ENCODE data around the gene AGO4. TPM values are rescaled to one million over a fixed set of nuclear protein-coding genes. Genes with fewer than 3 reads are reported as not detected.
"Not testable (repeated sequence)": the region's sequence is repeated elsewhere in the genome, so short reads cannot be mapped to it uniquely, and the experiment has no call there.

AGO4 gene
- total and polyA plus RNA-seq, 2 experiments from 2014 or later = 5.2 to 12.4 TPM

DNA sequence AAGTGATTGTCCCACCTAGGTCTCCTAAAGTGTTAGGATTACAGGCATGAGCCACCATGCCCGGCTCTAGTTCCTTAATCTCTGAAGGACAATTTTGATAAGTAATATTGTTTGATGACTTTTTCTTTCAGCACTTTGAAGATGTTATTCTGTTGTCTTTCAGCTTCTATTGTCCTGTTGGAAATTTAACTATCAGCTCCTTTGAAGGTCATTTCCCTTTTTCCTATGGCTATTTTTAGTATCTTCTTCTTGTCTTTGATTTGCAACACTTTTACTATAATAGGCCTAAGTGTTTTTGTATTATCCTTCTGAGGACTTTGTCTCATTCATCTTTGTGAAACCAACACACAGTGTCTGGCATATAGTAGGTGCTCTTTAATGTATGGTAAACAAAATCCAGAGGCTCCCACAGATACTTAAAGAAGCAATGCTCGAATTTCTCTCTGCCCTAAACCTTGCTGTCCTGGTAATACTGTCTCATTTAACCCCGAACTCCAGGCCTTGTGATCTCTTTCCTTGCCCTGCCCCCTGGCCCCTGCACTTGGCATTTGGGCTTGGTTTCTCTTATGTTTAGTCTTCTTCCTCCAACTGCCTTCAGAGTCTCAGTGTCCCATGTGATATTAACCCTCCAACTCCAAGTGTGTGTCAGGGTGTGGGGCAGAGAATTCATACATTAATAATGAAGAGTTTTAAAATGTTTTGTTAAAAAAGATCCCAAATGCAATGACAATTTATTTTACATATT lies 56.2 kb downstream of the AGO4 start:
- no peak for DNase-seq (ENCODE audit: low spot score)
- Histone ChIP-seq H3K9me2 (replicated peaks; ENCODE audit: insufficient read depth) (no peaks in the 10 kb centered on the region), H3K4me2 (no peak overlapping the region), H2AFZ (no peak overlapping the region), H3K27me3 (no peaks in the 10 kb centered on the region), H3K4me3 (no peak overlapping the region), H3K27ac (no peak overlapping the region), H4K20me1 (ENCODE audit: insufficient read depth, poor library complexity, severe bottlenecking) (no peaks in the 10 kb centered on the region), H3K79me2 (no peaks in the 10 kb centered on the region), H3K4me1 (ENCODE audit: insufficient read depth) (no peaks in the 10 kb centered on the region), H3K36me3 (replicated peaks; ENCODE audit: insufficient read depth, low read depth) (no peaks in the 10 kb centered on the region), H3K9me3 (ENCODE audit: low read depth) (no peaks in the 10 kb centered on the region)
- TF ChIP-seq EZH2phosphoT487 (IDR thresholded peaks at IDR 0.05; ENCODE audit: low read depth, severe bottlenecking, unreplicated experiment) (no peak), EZH2 (IDR thresholded peaks at IDR 0.05; ENCODE audit: borderline replicate concordance) (no peak)
- TF ChIP-seq, protein P1, sequence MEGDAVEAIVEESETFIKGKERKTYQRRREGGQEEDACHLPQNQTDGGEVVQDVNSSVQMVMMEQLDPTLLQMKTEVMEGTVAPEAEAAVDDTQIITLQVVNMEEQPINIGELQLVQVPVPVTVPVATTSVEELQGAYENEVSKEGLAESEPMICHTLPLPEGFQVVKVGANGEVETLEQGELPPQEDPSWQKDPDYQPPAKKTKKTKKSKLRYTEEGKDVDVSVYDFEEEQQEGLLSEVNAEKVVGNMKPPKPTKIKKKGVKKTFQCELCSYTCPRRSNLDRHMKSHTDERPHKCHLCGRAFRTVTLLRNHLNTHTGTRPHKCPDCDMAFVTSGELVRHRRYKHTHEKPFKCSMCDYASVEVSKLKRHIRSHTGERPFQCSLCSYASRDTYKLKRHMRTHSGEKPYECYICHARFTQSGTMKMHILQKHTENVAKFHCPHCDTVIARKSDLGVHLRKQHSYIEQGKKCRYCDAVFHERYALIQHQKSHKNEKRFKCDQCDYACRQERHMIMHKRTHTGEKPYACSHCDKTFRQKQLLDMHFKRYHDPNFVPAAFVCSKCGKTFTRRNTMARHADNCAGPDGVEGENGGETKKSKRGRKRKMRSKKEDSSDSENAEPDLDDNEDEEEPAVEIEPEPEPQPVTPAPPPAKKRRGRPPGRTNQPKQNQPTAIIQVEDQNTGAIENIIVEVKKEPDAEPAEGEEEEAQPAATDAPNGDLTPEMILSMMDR (IDR thresholded peaks at IDR 0.05; ENCODE audit: poor library complexity) = no peak
- 65% methylated on average over 3 of the region's 3 CpGs for WGBS (ENCODE audit: low lambda C conversion rate, missing lambda C conversion rate)

DNA sequence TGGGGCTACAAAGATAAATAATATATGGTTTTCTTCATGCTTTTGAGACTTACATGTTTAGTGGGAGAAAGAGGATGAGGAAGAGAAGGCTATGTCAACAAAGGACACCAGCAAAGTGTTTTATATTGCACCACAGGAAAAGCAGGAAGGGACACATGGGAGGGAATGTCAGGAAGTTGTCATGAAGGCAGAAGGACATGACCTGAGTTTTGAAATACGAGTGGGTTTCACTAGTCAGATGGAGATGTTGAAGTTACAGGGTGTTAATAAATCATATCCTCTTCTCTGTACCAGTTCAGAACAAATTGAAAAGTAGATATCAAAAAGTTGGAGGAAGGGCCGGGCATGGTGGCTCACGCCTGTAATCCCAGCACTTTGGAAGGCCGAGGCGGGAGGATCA lies 57.0 kb downstream of the AGO4 start:
- H3K27me3 ChIP-seq = no peaks in the 10 kb centered on the region
- TF ChIP-seq, protein P1 (IDR thresholded peaks at IDR 0.05; ENCODE audit: poor library complexity) = no peak
- TF ChIP-seq EZH2 (IDR thresholded peaks at IDR 0.05; ENCODE audit: borderline replicate concordance) (no peak), EZH2phosphoT487 (IDR thresholded peaks at IDR 0.05; ENCODE audit: low read depth, severe bottlenecking, unreplicated experiment) (no peak)
- no peaks in the 10 kb centered on the region for H3K9me2 ChIP-seq (replicated peaks; ENCODE audit: insufficient read depth)
- H2AFZ ChIP-seq = no peak overlapping the region
- H3K4me2 ChIP-seq = no peak overlapping the region
- H3K79me2 ChIP-seq = no peaks in the 10 kb centered on the region
- H3K4me3 ChIP-seq = no peak overlapping the region
- no peaks in the 10 kb centered on the region for H3K9me3 ChIP-seq (ENCODE audit: low read depth)
- H3K27ac ChIP-seq = no peak overlapping the region
- no peak for DNase-seq (ENCODE audit: low spot score)
- no peaks in the 10 kb centered on the region for H4K20me1 ChIP-seq (ENCODE audit: insufficient read depth, poor library complexity, severe bottlenecking)
- WGBS (ENCODE audit: low lambda C conversion rate, missing lambda C conversion rate) = 89% methylated on average over 5 of the region's 5 CpGs
- no peaks in the 10 kb centered on the region for H3K4me1 ChIP-seq (ENCODE audit: insufficient read depth)
- no peaks in the 10 kb centered on the region for H3K36me3 ChIP-seq (replicated peaks; ENCODE audit: insufficient read depth, low read depth)

DNA sequence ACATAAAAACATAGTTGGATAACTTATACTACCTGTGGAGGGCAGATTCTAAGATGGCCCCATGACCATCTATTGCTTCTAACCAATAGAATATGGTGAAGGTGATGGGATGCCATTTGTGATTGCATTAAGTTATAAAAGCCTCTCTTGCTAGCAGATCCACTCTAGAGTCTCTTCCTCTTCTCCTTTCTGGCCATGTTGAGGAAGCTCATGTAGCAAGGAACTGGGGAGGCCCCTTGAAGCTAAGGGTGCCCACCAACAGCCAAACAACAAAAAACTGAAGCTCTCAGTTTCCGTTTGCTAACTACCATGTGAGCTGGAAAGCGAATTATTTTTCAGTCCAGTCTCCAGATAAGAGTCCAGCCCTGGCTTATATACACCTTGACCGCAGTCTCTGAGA lies 59.2 kb downstream of the AGO4 start:
- H3K9me3 ChIP-seq (ENCODE audit: low read depth) = no peaks in the 10 kb centered on the region
- H3K36me3 ChIP-seq (replicated peaks; ENCODE audit: insufficient read depth, low read depth) = no peaks in the 10 kb centered on the region
- no peaks in the 10 kb centered on the region for H4K20me1 ChIP-seq (ENCODE audit: insufficient read depth, poor library complexity, severe bottlenecking)
- TF ChIP-seq, protein P1 (IDR thresholded peaks at IDR 0.05; ENCODE audit: poor library complexity) = no peak
- no peak for TF ChIP-seq EZH2 (IDR thresholded peaks at IDR 0.05; ENCODE audit: borderline replicate concordance)
- TF ChIP-seq EZH2phosphoT487 (IDR thresholded peaks at IDR 0.05; ENCODE audit: low read depth, severe bottlenecking, unreplicated experiment) = no peak
- no peak overlapping the region for H2AFZ ChIP-seq
- H3K27me3 ChIP-seq = no peaks in the 10 kb centered on the region
- H3K79me2 ChIP-seq = no peaks in the 10 kb centered on the region
- no peak overlapping the region for H3K27ac ChIP-seq
- no peak for DNase-seq (ENCODE audit: low spot score)
- H3K4me1 ChIP-seq (ENCODE audit: insufficient read depth) = no peaks in the 10 kb centered on the region
- no peaks in the 10 kb centered on the region for H3K9me2 ChIP-seq (replicated peaks; ENCODE audit: insufficient read depth)
- H3K4me2 ChIP-seq = no peak overlapping the region
- 74% methylated on average over 3 of the region's 3 CpGs for WGBS (ENCODE audit: low lambda C conversion rate, missing lambda C conversion rate)
- no peak overlapping the region for H3K4me3 ChIP-seq

DNA sequence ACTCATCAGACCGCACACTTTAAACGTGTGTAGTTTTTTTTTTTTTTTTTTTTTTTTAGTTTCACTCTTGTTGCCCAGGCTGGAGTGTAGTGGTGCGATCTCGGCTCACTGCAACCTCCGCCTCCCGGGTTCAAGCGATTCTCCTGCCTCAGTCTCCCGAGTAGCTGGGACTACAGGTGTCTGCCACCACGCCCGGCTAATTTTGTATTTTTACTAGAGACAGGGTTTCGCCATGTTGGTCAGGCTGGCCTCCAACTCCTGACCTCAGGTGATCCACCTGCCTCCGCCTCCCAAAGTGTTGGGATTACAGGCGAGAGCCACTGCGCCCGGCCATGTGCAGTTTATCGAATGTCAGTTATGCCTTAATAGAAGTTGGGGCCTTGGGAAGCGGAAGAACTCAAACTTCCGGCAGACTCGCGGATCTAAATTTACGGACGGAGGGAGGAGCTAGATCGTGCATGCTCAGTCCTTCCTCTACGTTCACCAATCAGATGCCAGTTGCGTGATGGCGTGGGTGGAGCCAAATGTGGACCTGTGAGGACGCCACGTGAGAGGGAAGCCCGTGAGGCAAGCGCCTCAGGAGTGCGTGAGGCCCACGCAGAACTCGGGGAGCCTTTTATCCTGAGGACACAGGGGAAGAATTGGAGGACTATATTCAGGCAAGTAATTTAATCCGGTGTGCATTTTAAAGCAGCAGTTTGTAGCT lies 61.6 kb downstream of the AGO4 start:
- H3K4me2 ChIP-seq; H3K27me3 ChIP-seq; H3K4me1 ChIP-seq (ENCODE audit: insufficient read depth); H4K20me1 ChIP-seq (ENCODE audit: insufficient read depth, poor library complexity, severe bottlenecking); DNase-seq (ENCODE audit: low spot score); H3K27ac ChIP-seq; H3K79me2 ChIP-seq; H3K36me3 ChIP-seq (replicated peaks; ENCODE audit: insufficient read depth, low read depth); H3K9me2 ChIP-seq (replicated peaks; ENCODE audit: insufficient read depth); H3K4me3 ChIP-seq; H2AFZ ChIP-seq; H3K9me3 ChIP-seq (ENCODE audit: low read depth): not testable (repeated sequence)
- 93% methylated on average over 34 of the region's 34 CpGs for WGBS (ENCODE audit: low lambda C conversion rate, missing lambda C conversion rate)

Data from hepatocyte (in vitro differentiated cells).